GM19193 (cell line): ENCODE measurements around the gene EGFL6.

Source experiments
- POLR2A ChIP-seq: IDR thresholded peaks from 4 replicates; pipeline ENCODE4 v1.6.1; 2011; ENCODE audit not compliant: insufficient read depth, insufficient read length; ENCODE audit errors: extremely low read depth

The EGFL6 gene, protein sequence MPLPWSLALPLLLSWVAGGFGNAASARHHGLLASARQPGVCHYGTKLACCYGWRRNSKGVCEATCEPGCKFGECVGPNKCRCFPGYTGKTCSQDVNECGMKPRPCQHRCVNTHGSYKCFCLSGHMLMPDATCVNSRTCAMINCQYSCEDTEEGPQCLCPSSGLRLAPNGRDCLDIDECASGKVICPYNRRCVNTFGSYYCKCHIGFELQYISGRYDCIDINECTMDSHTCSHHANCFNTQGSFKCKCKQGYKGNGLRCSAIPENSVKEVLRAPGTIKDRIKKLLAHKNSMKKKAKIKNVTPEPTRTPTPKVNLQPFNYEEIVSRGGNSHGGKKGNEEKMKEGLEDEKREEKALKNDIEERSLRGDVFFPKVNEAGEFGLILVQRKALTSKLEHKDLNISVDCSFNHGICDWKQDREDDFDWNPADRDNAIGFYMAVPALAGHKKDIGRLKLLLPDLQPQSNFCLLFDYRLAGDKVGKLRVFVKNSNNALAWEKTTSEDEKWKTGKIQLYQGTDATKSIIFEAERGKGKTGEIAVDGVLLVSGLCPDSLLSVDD

DNA sequence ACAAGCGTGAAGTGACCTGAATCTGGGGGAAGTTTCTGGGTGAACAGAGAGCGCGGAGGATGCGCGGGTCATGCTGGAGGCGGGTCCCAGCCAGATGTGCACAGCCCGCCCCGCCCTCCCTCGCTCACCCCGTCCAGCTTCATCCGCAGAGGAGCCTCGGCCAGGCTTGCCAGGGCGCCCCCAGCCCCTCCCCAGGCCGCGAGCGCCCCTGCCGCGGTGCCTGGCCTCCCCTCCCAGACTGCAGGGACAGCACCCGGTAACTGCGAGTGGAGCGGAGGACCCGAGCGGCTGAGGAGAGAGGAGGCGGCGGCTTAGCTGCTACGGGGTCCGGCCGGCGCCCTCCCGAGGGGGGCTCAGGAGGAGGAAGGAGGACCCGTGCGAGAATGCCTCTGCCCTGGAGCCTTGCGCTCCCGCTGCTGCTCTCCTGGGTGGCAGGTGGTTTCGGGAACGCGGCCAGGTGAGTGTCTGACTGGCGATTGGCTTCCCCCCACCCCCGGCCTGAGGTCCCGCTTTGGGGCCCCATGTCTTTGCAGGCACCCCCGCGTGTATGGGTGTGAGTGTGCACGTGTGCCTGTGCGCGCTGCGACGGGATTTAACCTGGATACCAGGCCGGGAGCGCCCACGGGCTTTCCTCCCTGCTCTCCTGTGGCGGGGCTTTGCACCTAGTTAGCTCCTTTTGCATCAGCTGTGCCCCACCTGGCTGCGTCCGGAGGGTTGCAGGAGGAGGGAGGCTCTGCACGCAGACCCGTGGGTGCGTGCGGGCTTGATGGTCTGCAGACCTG is at the start of gene EGFL6:
TSS of gene EGFL6 (plus strand) at position 123 of the 782 bp plus-strand sequence. CDS start at position 384, 261 bp downstream.
- TF ChIP-seq POLR2A, result no peak

DNA sequence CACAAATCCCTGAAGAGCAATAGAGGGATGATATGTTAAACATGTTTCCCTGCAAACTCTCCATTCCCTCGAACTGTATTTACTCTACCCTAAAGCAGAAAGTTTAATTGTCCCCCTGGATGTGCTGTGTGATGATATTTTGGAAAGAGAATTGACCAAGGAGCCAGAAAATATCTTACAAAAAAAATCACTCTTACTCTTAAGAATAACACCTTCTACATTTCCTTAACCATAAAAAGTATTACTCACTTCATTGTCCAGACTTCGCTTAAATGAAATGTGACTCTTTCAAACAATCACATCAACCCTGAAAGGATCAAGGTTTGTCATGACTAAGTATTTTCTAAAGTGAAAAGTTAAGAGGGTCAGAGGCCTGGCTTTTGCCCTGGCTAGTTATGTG is 49.0 kb upstream of the EGFL6 start:
- TF ChIP-seq POLR2A, result no peak

- TF ChIP-seq POLR2A, result no peak
Measured at GRCh38 chrX:13520936-13521335, 48.5 kb upstream of the EGFL6 start.

GRCh38 chrX:13522811-13523210 is 46.6 kb upstream of the EGFL6 start:
- TF ChIP-seq POLR2A, result no peak

GRCh38 chrX:13533726-13534125 is 35.7 kb upstream of the EGFL6 start:
- no peak for TF ChIP-seq POLR2A

DNA sequence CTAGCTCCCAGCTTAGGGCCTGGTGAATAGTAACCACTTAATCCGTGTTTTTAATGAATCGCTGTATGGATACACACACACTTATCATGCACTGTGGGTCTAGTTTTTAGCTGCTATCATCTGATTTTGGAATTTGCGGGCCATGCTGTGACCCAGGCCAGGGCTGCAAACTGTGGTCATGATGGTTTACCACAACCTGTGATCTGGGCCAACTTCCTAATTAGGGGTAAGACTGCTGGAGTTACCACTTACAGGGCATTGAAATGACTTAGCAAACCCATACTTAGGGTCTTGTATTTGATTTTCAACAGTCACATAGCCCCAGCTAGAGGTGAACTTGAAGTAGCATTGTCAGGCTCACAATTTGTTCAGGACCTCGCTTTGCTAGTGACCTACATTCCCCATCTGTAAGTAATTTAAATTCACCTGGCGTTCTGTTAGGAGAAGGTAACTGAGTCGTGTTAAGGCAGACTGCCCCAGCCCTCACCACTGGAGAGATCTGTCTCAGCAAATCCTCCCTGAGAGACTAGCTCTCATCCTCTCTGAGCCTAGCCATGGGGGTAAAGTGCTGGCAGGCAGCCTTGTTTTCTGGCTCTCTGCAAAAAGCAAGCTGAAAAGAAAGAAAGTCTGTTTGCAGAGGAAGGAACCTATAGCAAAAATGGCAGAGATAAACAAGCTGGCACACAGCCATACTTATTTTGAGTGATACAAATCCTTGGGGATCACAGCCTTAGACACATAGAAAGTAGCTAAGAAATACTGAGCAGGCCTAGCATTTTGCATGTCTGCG is 33.8 kb upstream of the EGFL6 start:
- TF ChIP-seq POLR2A, result no peak

GRCh38 chrX:13536551-13536950 is 32.9 kb upstream of the EGFL6 start:
- TF ChIP-seq POLR2A, result no peak

GRCh38 chrX:13538414-13538813 is 31.0 kb upstream of the EGFL6 start:
- no peak for TF ChIP-seq POLR2A

DNA sequence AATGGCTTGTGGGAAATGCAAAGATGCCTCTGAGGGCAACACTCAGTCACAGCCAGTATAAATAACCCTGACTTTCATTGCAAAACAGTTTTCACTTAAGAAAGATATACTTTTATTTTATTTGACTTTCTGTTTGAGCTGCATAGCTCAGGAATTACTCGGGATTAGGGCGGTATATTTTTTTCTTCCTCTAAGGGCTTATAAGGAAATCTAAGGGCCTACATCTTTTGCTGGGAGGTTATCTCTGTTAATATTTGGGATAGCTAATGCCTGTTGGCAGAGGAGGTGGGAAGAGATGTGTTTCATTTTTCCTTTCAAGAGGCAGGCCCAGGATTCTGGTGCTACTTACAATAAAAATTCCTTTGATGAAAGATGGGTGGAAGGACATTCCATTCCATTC is 28.8 kb upstream of the EGFL6 start:
- TF ChIP-seq POLR2A, result no peak

DNA sequence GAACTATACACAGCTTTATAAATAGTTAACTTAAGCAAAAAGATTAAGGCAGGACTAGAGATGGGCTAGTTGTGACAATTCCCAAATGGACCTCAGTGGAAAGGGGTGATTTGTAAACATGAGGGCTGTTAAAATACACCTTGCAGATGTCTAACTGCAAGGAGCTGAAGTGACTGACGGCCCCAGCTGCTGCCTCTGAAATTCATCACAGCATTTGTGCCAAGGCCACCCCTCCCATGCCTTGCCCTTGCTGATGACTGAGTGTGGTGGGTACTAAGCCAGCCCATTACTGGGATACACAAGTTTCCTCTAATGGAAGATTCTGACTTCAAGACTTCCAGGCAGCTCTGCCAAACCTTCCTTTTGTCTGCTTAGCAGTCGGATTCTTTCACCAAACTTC is 23.7 kb upstream of the EGFL6 start:
- no peak for TF ChIP-seq POLR2A

DNA sequence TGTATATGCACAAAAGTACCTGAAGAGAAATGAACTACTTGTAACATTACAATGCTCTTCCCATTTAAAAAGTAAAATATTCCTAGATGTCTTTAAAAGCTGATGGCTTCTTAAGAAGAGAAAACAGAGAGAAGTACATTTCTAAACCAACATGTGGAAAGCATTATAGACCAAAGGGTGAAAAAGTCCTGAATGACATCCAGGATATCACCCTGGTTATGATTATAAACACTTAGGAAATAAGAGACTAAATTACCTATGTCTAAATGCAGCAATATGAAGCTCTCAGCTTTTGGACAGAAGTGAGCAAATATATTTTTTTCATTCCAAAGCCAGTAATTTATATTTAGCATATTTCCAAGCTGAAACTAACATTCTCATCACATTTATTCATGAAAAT is 21.7 kb upstream of the EGFL6 start:
- TF ChIP-seq POLR2A, result no peak

DNA sequence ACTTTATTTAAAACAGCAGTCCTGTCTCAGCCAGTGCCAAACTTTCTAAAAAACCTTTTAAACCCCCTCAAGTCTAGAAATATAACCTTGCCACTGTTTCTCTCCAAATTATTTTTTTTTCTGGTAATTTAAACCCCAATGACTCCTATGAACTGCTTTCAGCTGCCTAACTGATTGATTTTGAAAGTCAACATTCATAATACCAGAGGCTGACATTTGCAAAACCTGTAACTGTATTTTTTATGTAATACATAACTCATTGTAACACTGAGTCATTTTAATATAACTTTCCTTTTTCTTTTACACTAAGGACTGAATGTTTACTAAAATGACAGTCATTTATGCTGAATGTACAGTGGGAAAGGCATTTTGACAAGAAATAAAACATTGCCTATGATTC is 19.1 kb upstream of the EGFL6 start:
- TF ChIP-seq POLR2A, result no peak

- TF ChIP-seq POLR2A, result no peak
Measured at GRCh38 chrX:13551610-13552009, 17.8 kb upstream of the EGFL6 start.

GRCh38 chrX:13552892-13553291 is 16.5 kb upstream of the EGFL6 start:
- no peak for TF ChIP-seq POLR2A

DNA sequence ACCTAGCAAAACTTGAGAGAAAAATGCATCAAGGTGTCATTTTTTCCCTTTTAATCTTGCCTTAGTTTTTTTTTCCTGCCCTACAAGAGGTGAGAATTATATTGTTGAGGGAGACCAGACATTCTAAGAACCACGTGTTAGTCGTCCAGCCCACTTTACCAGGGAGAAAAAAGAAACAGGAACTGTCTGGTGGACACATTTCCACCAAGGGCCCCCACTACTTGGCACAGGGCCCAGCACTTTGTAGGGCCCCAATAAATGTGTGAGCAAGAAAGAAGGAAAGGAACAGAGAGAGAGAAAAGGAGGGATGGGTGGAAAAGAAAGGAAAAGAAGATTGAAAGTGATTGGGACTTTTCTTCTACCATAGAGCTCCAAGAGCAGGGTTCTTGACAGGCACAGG is 3.9 kb upstream of the EGFL6 start:
- TF ChIP-seq POLR2A, result no peak
